ENCODE results near the gene ARID3A. TPM values are rescaled to one million over a fixed set of nuclear protein-coding genes. Genes with fewer than 3 reads are reported as not detected.

ARID3A gene
- total and polyA plus RNA-seq, 2 experiments from 2014 or later, result 2.8 to 8.5 TPM

DNA sequence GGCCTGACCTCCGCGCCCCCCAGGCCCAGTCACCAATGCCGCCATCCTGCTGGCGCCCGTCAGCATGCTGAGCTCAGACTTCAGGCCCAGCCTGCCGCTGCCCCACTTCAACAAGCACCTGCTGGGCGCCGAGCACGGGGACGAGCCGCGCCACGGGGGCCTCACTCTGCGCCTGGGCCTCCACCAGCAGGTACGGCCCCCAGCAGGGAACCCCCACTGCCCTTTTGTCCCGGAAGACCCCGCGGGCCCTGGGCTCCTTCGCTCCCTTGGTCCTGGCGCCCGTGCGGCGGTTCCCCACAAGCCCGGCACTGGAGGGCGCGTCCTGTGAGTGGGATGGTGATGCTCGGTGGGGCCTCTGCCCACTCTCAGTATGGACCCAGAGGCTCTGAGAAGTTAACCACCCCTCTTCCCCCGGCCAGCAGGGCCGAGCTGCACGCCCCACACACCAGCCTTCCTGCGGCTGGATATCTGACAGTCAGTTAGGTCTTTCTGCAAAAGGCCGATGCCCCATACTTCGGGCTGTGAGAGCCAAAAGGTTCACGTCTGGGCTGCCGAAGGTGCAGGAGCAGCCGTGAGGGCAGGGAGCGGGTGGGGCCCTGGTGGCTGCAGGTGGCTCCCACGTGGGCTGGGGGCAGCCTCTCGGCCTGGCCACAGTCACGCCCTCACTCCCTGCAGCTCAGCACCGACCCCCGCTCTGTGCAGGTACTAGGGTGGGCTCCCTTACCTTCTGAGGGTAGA is 66.3 kb downstream of the ARID3A start:
- no peaks in the 10 kb centered on the region for H3K79me2 ChIP-seq (ENCODE audit: insufficient read depth)
- WGBS, 2 experiments (ENCODE audit: low coverage in 1 of 2, low lambda C conversion rate in 2 of 2, missing lambda C conversion rate in 2 of 2), result 95 to 96% methylated on average over 26 to 41 of the region's 42 CpGs
- no peak for DNase-seq
- peaks cover 8% of the 10 kb centered on the region; the same call in 1 of the 2 replicates for H3K27me3 ChIP-seq (replicated peaks; ENCODE audit: insufficient read depth)
- no peak overlapping the region for H3K27ac ChIP-seq
- no peak overlapping the region for H3K9ac ChIP-seq
- in situ Hi-C loops (cut with MboI), result no loop called here
- no peaks in the 10 kb centered on the region for H4K20me1 ChIP-seq (ENCODE audit: insufficient read depth)
- peaks cover 6% of the 10 kb centered on the region; the same call in 1 of the 2 replicates for H3F3A ChIP-seq (ENCODE audit: insufficient read depth)
- no peaks in the 10 kb centered on the region for H3K9me3 ChIP-seq (ENCODE audit: low read depth)
- H3K9me2 ChIP-seq (ENCODE audit: insufficient read depth), result no peaks in the 10 kb centered on the region
- H3K4me1 ChIP-seq (ENCODE audit: insufficient read depth), result no peaks in the 10 kb centered on the region
- TF ChIP-seq EZH2 (IDR thresholded peaks at IDR 0.05; ENCODE audit: insufficient read depth, poor library complexity, severe bottlenecking), result no peak
- TF ChIP-seq EZH2phosphoT487 (IDR thresholded peaks at IDR 0.05; ENCODE audit: insufficient read depth, low read depth), result no peak
- no peak overlapping the region for H3K4me2 ChIP-seq (ENCODE audit: unreplicated experiment)
- no peaks in the 10 kb centered on the region; the same call in 1 of the 2 replicates for H3K36me3 ChIP-seq (ENCODE audit: low read depth)
- H2AFZ ChIP-seq, result no peak overlapping the region
- no peak overlapping the region for H3K4me3 ChIP-seq

DNA sequence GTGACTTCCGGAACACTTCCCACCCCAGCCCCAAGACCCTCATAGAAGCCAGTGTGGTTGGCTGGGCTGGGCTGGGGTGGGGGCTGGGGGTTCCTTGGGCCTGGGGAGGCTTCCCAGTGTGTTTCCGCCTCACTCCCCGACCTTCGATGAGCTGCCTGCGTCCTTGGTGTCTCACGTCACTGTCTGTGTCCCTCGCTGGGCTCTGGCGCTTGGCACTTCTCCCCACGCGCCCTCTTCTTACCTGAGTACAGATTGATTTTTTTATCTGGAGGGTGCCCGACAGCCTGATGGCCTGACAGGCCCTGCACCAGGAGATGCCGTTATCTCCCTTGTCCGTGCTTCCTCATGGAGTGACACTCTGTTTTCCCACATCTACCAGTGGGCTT is 66.8 kb downstream of the ARID3A start:
- H3K79me2 ChIP-seq (ENCODE audit: insufficient read depth), result no peaks in the 10 kb centered on the region
- no peak overlapping the region for H3K4me2 ChIP-seq (ENCODE audit: unreplicated experiment)
- no peak for DNase-seq
- no peak overlapping the region for H3K9ac ChIP-seq
- H3K27me3 ChIP-seq (replicated peaks; ENCODE audit: insufficient read depth), result peaks cover 13% of the 10 kb centered on the region
- no peak overlapping the region for H2AFZ ChIP-seq
- H3K27ac ChIP-seq, result no peak overlapping the region
- no peaks in the 10 kb centered on the region for H3K4me1 ChIP-seq (ENCODE audit: insufficient read depth)
- no peaks in the 10 kb centered on the region for H4K20me1 ChIP-seq (ENCODE audit: insufficient read depth)
- H3K4me3 ChIP-seq, result no peak overlapping the region
- in situ Hi-C loops (cut with MboI), result no loop called here
- WGBS, 2 experiments (ENCODE audit: low coverage in 1 of 2, low lambda C conversion rate in 2 of 2, missing lambda C conversion rate in 2 of 2), result 96 to 97% methylated on average over 11 to 13 of the region's 13 CpGs
- peaks cover 6% of the 10 kb centered on the region; the same call in 1 of the 2 replicates for H3F3A ChIP-seq (ENCODE audit: insufficient read depth)
- TF ChIP-seq EZH2phosphoT487 (IDR thresholded peaks at IDR 0.05; ENCODE audit: insufficient read depth, low read depth), result no peak
- no peak for TF ChIP-seq EZH2 (IDR thresholded peaks at IDR 0.05; ENCODE audit: insufficient read depth, poor library complexity, severe bottlenecking)
- no peaks in the 10 kb centered on the region; the same call in 1 of the 2 replicates for H3K36me3 ChIP-seq (ENCODE audit: low read depth)
- no peaks in the 10 kb centered on the region for H3K9me3 ChIP-seq (ENCODE audit: low read depth)
- no peaks in the 10 kb centered on the region for H3K9me2 ChIP-seq (ENCODE audit: insufficient read depth)

DNA sequence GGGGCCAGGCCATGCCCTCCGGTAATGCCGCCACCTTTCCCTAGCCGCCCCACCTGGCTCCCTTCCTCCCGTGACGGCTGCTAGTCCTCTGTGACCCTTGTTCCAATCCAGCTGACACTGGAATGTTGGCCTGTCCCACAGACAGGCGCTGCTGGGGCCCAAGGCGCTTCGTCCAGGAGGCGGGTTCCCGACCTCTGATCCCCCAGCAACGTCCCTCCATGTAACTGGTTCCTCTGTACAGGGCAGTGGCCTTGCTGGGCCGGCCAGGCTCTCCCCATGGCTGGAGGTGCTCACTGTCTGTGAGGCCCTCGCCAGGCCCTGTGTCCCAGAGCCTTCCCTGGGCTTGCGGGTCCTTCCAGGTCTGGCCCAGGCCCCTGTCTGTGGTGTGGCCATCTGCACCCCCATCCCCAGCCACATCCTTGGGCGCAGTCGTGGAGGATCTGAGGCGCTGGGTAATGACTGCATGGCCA is 67.6 kb downstream of the ARID3A start:
- no peak overlapping the region for H3K4me2 ChIP-seq (ENCODE audit: unreplicated experiment)
- no peak for TF ChIP-seq EZH2phosphoT487 (IDR thresholded peaks at IDR 0.05; ENCODE audit: insufficient read depth, low read depth)
- TF ChIP-seq EZH2 (IDR thresholded peaks at IDR 0.05; ENCODE audit: insufficient read depth, poor library complexity, severe bottlenecking), result no peak
- WGBS, 2 experiments (ENCODE audit: low coverage in 1 of 2, low lambda C conversion rate in 2 of 2, missing lambda C conversion rate in 2 of 2), result 88 to 91% methylated on average over 17 of the region's 17 CpGs

DNA sequence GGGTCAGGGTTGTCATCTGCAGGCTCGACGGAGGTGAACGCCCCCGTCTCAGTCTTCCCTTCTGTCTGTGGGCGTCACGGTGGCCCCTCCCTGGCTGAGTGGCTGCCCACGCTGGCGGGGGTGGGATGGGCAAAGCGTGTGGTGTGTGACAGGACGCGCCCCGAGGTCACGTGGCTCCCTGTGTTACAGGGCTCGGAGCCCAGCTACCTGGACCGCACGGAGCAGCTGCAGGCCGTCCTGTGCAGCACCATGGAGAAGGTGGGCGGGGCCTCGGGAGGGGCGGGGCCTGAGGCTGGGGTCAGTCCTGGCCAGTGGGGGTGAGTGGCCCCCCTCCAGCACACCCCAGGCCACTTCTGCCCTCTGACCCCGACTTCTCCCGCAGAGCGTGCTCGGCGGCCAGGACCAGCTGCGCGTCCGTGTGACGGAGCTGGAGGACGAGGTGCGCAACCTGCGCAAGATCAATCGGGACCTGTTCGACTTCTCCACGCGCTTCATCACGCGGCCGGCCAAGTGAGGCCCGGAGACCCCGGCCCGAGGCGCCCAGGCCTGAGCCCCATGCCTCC is 68.1 kb downstream of the ARID3A start:
- Histone ChIP-seq H4K20me1 (ENCODE audit: insufficient read depth) (no peaks in the 10 kb centered on the region), H3K79me2 (ENCODE audit: insufficient read depth) (no peaks in the 10 kb centered on the region), H3K4me3 (no peak overlapping the region), H2AFZ (no peak overlapping the region), H3K9me3 (ENCODE audit: low read depth) (no peaks in the 10 kb centered on the region), H3F3A (ENCODE audit: insufficient read depth) (peaks cover 6% of the 10 kb centered on the region; the same call in 1 of the 2 replicates), H3K9ac (no peak overlapping the region), H3K36me3 (ENCODE audit: low read depth) (no peaks in the 10 kb centered on the region; the same call in 1 of the 2 replicates), H3K27me3 (replicated peaks; ENCODE audit: insufficient read depth) (peaks cover 19% of the 10 kb centered on the region), H3K4me1 (ENCODE audit: insufficient read depth) (no peaks in the 10 kb centered on the region), H3K9me2 (ENCODE audit: insufficient read depth) (no peaks in the 10 kb centered on the region), H3K4me2 (ENCODE audit: unreplicated experiment) (no peak overlapping the region), H3K27ac (no peak overlapping the region)
- in situ Hi-C loops (cut with MboI), result no loop called here
- no peak for TF ChIP-seq EZH2 (IDR thresholded peaks at IDR 0.05; ENCODE audit: insufficient read depth, poor library complexity, severe bottlenecking)
- TF ChIP-seq EZH2phosphoT487 (IDR thresholded peaks at IDR 0.05; ENCODE audit: insufficient read depth, low read depth), result no peak
- WGBS, 2 experiments (ENCODE audit: low coverage in 1 of 2, low lambda C conversion rate in 2 of 2, missing lambda C conversion rate in 2 of 2), result 88 to 91% methylated on average over 27 to 43 of the region's 43 CpGs
- no peak for DNase-seq

More for the DNA sequence above, 67.6 kb downstream of the ARID3A start:
- Histone ChIP-seq H3K9ac (no peak overlapping the region), H3K9me2 (ENCODE audit: insufficient read depth) (no peaks in the 10 kb centered on the region), H3F3A (ENCODE audit: insufficient read depth) (peaks cover 6% of the 10 kb centered on the region; the same call in 1 of the 2 replicates), H4K20me1 (ENCODE audit: insufficient read depth) (no peaks in the 10 kb centered on the region), H3K79me2 (ENCODE audit: insufficient read depth) (no peaks in the 10 kb centered on the region), H2AFZ (no peak overlapping the region), H3K36me3 (ENCODE audit: low read depth) (no peaks in the 10 kb centered on the region; the same call in 1 of the 2 replicates), H3K4me1 (ENCODE audit: insufficient read depth) (no peaks in the 10 kb centered on the region), H3K27ac (no peak overlapping the region), H3K27me3 (replicated peaks; ENCODE audit: insufficient read depth) (peaks cover 18% of the 10 kb centered on the region), H3K4me3 (no peak overlapping the region), H3K9me3 (ENCODE audit: low read depth) (no peaks in the 10 kb centered on the region)
- no peak for DNase-seq
- in situ Hi-C loops (cut with MboI), result no loop called here
